ENCODE data around the gene NBPF4.
"Not testable (repeated sequence)": the region's sequence is repeated elsewhere in the genome, so short reads cannot be mapped to it uniquely, and the experiment has no call there.

The NBPF4 gene

DNA sequence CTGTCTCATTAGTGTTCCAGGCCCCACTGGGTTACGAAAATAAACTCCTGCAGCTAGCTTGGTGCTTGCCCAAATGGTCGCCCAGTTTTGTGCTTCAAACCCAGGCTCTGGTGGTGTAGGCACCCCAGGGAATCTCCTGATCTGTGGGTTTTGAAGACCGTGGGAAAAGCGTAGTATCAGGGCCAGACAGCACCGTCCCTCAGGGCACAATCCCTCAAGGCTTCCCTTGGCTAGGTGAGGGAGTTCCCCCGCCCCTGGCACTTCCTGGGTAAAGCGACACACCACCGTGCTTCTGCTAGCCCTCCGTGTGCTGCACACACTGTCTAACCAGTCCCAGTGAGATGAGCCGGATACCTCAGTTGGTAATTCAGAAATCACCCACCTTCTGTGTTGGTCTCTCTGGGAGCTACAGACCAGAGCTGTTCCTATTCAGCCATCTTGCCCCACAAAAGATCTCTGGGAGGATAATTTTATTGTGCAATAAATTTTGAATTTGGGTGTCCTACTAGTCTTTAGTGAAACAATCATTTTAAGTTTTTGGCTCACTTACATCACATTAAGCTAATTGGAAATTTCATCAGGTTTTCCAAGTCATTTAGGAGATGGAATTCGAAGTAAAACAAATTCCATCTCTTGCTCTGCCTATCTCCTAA, 34.3 kb downstream of the NBPF4 start:
- DNase-seq, result no peak

DNA sequence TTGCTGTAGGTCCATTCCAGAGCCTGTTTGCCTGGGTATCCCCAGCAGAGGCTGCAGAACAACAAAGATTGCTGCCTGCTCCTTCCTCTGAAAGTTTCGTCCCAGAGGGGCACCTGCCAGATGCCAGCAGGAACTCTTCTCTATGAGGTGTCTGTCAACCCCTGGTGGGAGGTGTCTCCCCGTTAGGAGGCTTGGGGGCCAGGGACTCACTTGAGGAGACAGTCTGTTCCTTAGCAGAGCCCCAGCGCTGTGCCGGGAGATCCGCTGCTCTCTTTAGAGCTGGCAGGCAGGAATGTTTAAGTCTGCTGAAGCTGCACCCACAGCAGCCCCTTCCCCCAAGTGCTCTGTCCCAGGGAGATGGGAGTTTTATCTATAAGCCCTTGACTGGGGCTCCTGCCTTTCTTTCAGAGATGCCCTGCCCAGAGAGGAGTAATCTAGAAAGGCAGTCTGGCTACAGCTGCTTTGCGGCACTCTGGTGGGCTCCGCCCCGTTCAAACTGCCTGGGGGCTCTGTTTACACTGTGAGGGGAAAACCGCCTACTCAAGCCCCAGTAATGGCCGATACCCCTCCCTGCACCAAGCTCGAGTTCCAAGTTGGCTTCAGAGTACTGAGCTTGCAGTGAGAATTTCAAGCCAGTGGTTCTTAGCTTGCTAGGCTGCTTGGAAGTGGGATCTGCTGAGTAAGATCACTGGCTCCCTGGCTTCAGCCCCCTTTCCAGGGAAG, 35.0 kb downstream of the NBPF4 start:
- no peak for DNase-seq

DNA sequence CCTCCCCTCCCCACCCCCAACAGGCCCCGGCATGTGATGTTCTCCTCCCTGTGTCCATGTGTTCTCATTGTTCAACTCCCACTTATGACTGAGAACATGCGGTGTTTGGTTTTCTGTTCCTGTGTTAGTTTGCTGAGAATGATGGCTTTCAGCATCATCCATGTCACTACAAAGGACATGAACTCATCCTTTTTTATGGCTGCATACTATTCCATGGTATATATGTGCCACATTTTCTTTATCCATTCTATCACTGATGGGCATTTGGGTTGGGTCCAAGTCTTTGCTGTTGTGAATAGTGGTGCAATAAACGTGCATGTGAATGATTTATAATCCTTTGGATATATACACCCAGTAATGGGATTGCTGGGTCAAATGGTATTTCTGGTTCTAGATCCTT, 40.3 kb downstream of the NBPF4 start:
- not testable (repeated sequence) for DNase-seq

DNA sequence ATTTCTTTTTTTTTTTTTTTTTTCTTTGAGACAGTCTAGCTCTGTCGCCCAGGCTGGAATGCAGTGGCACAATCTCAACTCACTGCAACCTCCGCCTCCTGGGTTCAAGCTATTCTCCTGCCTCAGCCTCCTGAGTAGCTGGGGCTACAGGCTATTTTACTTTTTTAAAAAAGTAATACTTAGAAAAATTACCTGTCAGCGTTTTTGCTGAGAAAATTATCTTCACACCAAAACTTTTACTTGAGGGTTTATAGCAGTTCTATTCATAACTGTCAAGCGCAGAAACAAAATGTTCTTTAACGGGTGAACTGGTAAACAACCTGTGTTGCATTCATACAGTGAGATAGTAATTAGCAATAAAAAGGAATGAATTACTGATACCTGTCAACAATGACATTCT, 42.2 kb downstream of the NBPF4 start:
- DNase-seq, result no peak

DNA sequence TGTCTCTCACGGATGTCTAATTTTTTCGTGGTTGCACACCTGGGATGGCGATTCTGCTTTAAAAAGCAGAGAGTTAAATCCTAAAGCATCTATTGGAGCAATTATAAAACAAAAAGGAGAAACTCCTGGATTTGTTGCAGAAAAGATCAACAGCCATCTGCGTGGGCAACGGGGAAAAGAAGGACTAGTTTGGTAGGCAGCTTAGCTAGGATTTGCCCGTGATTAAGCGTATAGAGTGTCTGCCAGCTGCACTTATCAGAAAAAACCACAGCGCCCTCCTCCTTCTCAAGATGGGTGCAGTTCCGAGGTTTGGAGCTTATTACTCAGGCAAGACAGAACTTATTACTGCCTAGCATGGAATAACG, 43.2 kb downstream of the NBPF4 start:
- DNase-seq, result peak; percentile 25 to 45

DNA sequence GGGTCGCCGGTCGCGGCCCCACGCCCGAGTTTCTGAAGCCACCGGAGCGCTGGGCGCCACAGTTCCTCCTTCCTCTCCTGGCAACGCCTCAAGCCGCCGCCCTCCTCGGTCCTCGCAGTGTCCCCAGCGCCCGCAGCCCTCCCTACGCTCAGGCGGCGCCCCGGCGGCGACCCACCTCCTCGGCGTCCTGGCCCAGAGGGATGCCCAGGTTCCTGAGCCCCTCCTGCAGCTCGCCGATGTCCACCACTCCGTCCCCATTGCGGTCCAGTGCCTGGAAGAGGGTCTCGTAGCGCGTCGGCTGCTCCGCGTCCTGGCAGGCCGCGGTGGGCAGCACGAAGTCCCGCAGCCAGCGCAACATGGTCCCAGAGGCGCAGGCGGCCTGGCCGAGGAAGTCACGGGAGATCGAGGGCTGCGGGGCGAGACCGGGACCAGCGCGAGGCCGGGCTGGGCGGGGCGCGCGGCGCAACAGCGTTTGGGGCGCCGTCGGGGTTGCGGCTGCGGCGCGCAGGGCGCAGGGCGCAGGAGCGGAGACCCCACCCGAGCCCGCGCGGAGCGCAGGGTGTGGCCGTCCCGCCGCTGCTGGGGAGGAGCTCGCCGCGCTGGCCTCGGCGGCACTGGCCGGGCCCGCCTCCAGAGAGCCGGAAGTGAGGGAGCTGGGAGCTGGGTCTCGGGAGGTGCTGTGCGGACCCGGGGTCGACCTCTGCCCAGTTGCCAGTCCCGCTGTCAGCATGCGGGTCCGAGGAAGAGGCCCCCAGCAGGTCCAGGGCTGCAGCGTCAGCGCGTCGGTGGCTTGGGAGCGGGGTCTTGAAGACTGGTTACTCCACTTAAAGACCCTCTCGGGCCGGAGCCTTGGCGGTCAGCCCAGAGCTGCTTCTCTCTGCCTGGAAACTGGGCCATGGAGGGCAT, 43.8 kb downstream of the NBPF4 start, which contains the start of gene SLC25A24:
Gene SLC25A24, minus strand, starts transcription at position 563 of the 906 bp plus-strand sequence. Its CDS starts 205 bp downstream, at position 358.
- peak; percentile 59 to 63 for DNase-seq

DNA sequence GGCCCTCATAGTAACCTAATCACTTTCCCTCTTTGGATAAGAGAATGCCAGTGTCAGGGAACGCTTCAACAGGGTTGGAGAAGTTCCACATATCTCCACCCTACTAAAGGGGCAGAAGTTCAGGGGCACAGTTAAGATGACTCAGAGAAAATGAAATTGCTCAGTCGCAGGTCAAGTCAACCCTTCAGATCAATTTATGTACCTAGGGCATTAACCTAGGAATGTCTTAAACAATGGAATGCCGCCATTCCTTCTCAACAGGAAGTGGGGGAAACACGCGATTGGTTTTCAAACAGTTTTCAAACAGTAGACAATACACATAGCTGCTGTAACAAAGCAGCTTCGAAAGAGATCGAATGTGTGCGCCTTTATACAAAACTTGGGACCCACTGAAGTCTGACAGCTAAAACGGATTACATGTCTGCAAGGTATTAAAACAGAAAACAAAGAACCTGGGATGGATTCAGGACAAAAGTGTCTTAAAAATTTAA, 44.6 kb downstream of the NBPF4 start:
- DNase-seq, result no peak

DNA sequence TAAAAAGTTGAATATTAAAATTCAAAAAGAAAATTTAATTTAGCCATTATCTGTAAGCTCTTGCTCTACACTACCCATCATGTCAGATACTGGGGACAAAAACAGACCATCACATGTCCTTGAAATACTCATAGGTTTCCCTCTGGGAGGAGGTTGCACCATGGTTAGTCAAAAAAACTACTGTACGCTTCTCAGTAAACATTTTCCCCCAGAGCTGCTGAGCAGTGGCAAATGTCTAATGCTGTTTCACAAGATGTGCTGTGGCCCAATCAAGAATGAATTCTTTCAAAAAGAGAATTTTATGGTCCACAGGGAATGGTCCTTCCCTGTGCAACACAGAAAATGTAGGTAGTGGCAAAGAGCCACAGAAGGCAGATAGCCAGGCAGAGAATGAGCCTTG, 49.8 kb downstream of the NBPF4 start:
- no peak for DNase-seq

DNA sequence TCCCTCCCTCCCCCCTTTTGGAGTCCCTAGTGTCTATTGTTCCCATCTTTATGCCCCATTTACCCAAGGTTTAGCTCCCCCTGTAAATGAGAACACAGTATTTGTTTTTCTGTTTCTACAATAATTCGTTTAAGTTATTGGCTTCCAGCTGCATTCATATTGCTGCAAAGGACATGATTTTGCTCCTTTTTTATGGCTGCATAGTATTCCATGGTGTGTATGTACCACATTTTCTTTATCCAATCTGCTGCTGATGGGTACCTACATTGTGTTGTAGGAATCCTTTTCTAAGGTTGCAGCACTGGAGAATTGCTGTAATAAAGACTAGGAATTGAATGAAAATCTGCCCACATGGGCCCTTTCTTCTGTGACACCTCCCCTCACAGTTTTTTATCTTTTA, 50.5 kb downstream of the NBPF4 start:
- DNase-seq, result no peak

DNA sequence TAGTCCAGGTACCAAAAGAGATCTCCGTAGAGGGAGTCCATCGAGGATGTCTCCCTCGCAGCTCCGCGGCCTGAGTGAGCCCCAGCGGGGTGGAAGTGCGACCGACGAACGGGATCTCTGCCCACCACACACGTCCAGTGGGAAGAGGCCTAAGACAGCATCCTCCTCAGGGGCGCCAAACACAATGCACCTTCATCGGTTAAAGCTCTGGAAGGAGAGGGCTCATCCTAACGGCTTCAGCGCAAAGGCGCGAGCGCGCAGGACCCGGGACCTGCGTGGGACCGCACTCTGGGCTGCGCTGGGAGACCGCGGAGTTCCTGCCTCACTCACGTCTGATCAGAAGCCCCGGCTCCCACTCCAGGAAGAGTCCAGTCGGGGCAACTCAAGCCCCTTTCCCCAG, 51.3 kb downstream of the NBPF4 start:
- no peak for DNase-seq

DNA sequence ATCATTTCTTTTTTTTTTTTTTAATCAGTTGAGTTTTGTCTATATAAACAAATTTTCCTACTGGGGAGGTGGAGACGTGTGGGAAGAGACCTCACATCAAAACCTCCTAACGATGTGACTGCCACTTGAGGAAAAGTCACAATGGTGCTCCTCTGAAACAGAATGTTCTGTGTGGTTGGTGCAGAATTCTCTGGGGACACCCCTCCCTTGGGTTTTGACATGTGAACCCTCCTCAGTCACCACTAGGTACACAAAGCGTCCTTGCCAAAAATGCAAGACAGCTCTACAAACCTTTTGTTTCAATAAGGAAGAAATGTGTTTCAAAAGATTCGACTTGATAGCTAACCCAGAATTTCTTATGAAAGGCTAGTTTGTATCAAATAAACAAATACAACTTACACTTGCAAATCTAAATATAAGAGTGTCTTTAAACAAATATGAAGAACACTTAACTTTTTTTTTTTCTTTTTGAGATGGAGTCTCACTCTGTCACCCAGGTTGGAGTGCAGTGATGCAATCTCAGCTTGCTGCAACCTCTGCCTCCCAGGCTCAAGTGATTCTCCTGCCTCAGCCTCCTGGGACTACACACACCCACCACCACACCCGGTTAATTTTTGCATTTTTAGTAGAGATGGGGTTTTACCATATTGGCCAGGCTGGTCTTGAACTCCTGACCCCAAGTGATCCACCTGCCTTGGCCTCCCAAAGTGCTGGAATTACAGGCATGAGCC, 53.0 kb downstream of the NBPF4 start:
- DNase-seq, result no peak

DNA sequence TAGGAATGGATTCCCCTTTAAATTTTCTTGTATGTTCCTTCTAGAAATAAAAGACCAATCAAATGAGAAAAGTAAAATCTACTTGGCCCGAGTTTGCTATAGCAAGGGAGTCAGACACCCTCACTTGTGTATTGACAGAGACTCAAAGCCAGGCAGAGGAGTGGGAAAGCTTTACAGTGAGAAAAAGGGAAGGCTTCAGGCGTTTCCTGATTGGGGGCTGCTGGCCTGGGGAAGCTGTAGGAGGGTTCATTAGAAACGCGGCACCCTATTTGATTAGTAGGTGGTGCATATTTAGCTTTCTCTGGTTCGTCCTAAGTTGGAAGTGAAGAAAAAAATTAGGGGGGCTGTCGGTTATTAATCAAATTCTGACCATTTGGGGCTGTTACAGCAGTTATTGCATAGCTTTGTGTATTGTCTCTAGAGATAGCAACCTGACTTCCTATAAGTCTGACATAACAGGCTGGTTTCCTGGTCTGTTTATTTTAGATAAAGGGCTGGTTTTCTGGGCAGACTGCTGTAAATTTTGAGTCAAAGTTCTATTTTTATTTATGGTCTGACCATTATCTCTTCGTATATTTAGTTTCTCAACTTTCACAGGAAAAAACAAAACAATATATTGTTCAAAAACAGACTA, 53.8 kb downstream of the NBPF4 start:
- no peak for DNase-seq

DNA sequence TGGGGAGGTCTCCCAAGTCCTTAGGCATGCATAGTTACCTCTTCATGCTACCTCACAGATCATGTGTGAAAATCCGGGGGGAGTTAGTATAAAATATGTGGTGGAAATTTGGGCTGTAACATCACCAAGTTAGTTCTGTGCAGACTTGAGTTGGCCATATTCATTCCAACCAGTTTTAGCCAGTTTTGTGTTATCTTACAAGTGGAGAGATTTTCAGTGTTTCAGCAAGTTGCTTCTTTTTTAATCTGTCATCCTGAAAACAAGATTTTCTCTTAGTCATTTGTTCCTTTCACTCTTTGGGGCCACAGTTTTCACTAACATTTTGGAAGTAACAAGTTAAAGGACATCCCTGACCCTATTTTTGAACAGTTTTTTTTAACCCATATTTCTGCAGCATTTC, 55.1 kb downstream of the NBPF4 start:
- DNase-seq, result no peak

DNA sequence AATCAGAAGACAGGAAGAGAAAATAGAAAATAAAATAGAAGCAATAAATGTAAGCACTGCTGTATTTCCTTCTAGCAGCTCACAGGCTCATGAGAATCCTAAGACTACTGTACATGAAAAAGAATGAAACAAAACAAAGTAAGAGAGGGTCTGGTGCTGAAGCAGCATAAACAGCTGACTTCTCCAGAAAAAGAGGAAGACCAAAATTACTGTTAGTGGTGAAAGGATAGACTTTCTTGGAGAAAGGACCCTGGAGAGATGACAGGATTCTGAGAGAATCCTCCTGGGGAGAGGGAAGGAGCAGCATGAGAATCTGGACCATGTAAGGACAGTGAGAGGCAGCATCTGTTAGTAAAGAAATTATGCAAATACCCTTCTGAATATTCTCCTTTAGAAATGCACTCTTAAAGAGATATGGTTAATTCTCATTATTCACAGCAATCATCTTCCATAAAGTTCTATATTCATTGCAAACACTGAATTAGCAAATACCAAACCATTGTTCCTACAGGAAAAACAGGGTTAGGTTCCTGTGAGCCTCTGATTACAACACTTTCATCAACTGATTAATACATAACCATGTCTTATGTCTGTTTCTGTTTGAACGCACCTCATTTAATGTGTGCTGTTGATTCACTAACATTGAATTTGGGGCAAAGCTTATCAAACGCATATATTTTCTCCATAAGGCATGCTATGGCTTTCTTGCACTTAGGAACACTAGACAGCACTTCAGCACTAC, 60.7 kb downstream of the NBPF4 start:
- DNase-seq, result no peak

DNA sequence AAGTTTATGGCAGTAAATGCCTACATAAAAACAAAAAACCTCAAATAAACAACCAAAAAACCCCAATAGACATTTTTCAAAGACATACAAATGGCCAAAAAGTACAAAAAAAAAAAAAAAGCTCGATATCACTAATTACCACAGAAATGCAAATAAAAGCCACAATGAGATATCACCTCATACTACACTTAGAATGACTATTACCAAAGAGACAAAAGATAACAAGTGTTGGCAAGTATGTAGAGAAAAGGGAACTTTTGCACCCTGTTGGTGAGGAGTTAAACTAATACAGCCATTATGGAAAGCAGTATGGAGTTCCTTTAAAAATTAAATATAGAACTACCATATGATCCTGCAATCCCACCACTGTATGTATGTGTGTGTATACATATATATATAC, 64.9 kb downstream of the NBPF4 start:
- DNase-seq, result no peak
